Cardiac muscle cell (in vitro differentiated cells and primary cell): ENCODE data around the gene MBD2. TPM values are rescaled to one million over a fixed set of nuclear protein-coding genes. Genes with fewer than 3 reads are reported as not detected.
A peak's percentile ranks its signal among the peaks of the same experiment; 100 is the strongest.
"Not testable (repeated sequence)": the region's sequence is repeated elsewhere in the genome, so short reads cannot be mapped to it uniquely, and the experiment has no call there.

Source experiments
- DNase-seq, 2 donors: peaks; one replicate each; pipeline versions ENCODE4 v3.0.0 to v3.0.0-alpha.2; 2010 to 2017; ENCODE audit warnings: low read depth in 1 of 2, low spot score in 1 of 2
- H3K27ac ChIP-seq: fragments of 200-600 bp; sonication (generic); 2 replicates; pipeline ENCODE4 v1.5.1; 2016
- H3K27me3 ChIP-seq: fragments of 200-600 bp; sonication (generic); 2 replicates; pipeline ENCODE4 v1.6.0; 2016; ENCODE audit warnings: control low read depth
- H3K36me3 ChIP-seq: fragments of 200-600 bp; sonication (generic); 2 replicates; pipeline ENCODE4 v1.5.1; 2016; ENCODE audit warnings: control low read depth
- H3K4me1 ChIP-seq: fragments of 200-600 bp; sonication (generic); 2 replicates; pipeline ENCODE4 v1.8.1; 2017; ENCODE audit warnings: low read depth, mild to moderate bottlenecking, mixed run types
- H3K4me3 ChIP-seq: fragments of 200-600 bp; sonication (generic); 2 replicates; pipeline ENCODE4 v1.5.1; 2016; ENCODE audit warnings: mild to moderate bottlenecking
- H3K9me3 ChIP-seq: fragments of 200-600 bp; sonication (generic); 2 replicates; pipeline ENCODE4 v1.5.1; 2017; ENCODE audit warnings: low read depth, mild to moderate bottlenecking, control low read depth
- CTCF ChIP-seq: IDR thresholded peaks from 2 replicates; pipeline ENCODE4 v1.5.1; 2012; ENCODE audit warnings: low read depth, mild to moderate bottlenecking, low read length
- polyA plus RNA-seq: library from polyadenylated mRNA; unstranded; fragments of >200 nt; fragmentation: Nextera tagmentation; extraction: Ambion mirVana; gene quantifications from 2 replicates; pipeline ENCODE4 v1.2.1, GENCODE V29; 2016
- total RNA-seq: library from RNA; depleted of rRNA; stranded (reverse); fragments of >200 nt; gene quantifications from 2 replicates; pipeline ENCODE4 v1.2.3, GENCODE V29; 2016

The MBD2 gene
- total and polyA plus RNA-seq, 2 experiments from 2014 or later = 27.5 to 40.0 TPM

- H3K4me1 ChIP-seq = peaks cover 22% of the 10 kb centered on the region
- peak; percentile 48 to 94 for DNase-seq
- peak overlapping the region; percentile 87 for H3K4me3 ChIP-seq
- H3K36me3 ChIP-seq = no peaks in the 10 kb centered on the region
- no peak for TF ChIP-seq CTCF
- H3K27ac ChIP-seq = no peak overlapping the region
- H3K9me3 ChIP-seq = no peaks in the 10 kb centered on the region
- H3K27me3 ChIP-seq = no peaks in the 10 kb centered on the region
Measured at GRCh38 chr18:54223568-54224241, 764 bp downstream of the MBD2 start.

- Histone ChIP-seq H3K36me3 (no peaks in the 10 kb centered on the region), H3K27ac (no peak overlapping the region), H3K9me3 (no peaks in the 10 kb centered on the region), H3K4me1 (peaks cover 15% of the 10 kb centered on the region), H3K4me3 (peak overlapping the region; percentile 87), H3K27me3 (no peaks in the 10 kb centered on the region)
- peak; percentile 21 for TF ChIP-seq CTCF
- DNase-seq = no peak
Measured at GRCh38 chr18:54222922-54223567, 1.4 kb downstream of the MBD2 start.

- no peaks in the 10 kb centered on the region for H3K27me3 ChIP-seq
- no peak overlapping the region for H3K27ac ChIP-seq
- H3K4me1 ChIP-seq = peaks cover 14% of the 10 kb centered on the region
- H3K9me3 ChIP-seq = no peaks in the 10 kb centered on the region
- no peaks in the 10 kb centered on the region for H3K36me3 ChIP-seq
- no peak for TF ChIP-seq CTCF
- DNase-seq = no peak
- no peak overlapping the region for H3K4me3 ChIP-seq
Measured at GRCh38 chr18:54220406-54220805, 4.1 kb downstream of the MBD2 start.

GRCh38 chr18:54218803-54219202, 5.7 kb downstream of the MBD2 start:
- not testable (repeated sequence) for H3K36me3 ChIP-seq, DNase-seq, H3K27ac ChIP-seq, H3K4me3 ChIP-seq, H3K27me3 ChIP-seq, H3K9me3 ChIP-seq
- peaks cover 14% of the 10 kb centered on the region for H3K4me1 ChIP-seq

GRCh38 chr18:54218299-54218698, 6.2 kb downstream of the MBD2 start:
- Histone ChIP-seq H3K4me1 (peaks cover 14% of the 10 kb centered on the region), H3K4me3 (no peak overlapping the region), H3K27me3 (no peaks in the 10 kb centered on the region), H3K9me3 (no peaks in the 10 kb centered on the region), H3K36me3 (no peaks in the 10 kb centered on the region), H3K27ac (no peak overlapping the region)
- no peak for DNase-seq
- no peak for TF ChIP-seq CTCF

GRCh38 chr18:54217624-54218023, 6.8 kb downstream of the MBD2 start:
- no peak for TF ChIP-seq CTCF
- H3K4me3 ChIP-seq = no peak overlapping the region
- no peaks in the 10 kb centered on the region for H3K9me3 ChIP-seq
- no peak for DNase-seq
- no peak overlapping the region for H3K27ac ChIP-seq
- no peaks in the 10 kb centered on the region for H3K27me3 ChIP-seq
- H3K36me3 ChIP-seq = no peaks in the 10 kb centered on the region
- peaks cover 10% of the 10 kb centered on the region for H3K4me1 ChIP-seq
